ENCODE results near the gene METRNL.
A peak's percentile ranks its signal among the peaks of the same experiment; 100 is the strongest.
"Not testable (repeated sequence)": the region's sequence is repeated elsewhere in the genome, so short reads cannot be mapped to it uniquely, and the experiment has no call there.

The METRNL gene

DNA sequence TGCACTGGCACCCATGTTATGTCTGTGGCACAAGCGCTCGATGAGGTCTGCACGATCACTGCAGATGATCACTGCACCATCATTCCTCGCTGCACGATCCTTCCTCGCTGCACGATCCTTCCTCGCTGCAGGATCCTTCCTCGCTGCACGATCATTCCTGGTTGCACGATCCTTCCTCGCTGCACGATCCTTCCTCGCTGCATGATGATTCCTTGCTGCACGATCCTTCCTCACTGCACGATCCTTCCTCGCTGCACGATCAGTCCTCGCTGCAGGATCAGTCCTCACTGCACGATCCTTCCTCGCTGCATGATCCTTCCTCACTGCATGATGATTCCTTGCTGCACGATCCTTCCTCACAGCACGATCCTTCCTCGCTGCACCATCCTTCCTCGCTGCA is 29.3 kb downstream of the METRNL start:
- DNase-seq, result no peak

DNA sequence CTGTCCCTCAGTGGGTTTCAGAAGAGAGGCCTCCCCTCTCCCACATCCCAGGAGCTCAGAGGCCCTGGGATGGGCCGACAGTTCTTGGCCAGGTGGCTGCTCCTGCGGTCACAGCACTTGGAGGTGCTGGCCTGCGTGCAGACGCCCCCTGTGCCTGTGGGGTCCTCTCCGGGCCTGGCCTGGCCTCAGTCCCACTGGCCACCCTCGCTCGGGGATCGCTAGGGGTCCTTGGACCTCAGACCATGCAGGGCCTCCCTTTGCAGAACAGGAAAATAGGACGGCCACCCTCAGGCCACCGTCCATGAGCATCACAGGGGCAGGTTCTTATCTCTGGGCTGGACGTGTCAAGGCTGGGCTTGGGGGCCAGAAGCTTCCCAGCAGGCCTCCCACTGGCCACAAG is 30.0 kb downstream of the METRNL start:
- no peak for DNase-seq

GRCh38 chr17:83109793-83110645 is 30.6 kb downstream of the METRNL start:
- peak; percentile 97 for DNase-seq

- DNase-seq, result peak; percentile 30
Measured at GRCh38 chr17:83110735-83111134, 31.3 kb downstream of the METRNL start.

DNA sequence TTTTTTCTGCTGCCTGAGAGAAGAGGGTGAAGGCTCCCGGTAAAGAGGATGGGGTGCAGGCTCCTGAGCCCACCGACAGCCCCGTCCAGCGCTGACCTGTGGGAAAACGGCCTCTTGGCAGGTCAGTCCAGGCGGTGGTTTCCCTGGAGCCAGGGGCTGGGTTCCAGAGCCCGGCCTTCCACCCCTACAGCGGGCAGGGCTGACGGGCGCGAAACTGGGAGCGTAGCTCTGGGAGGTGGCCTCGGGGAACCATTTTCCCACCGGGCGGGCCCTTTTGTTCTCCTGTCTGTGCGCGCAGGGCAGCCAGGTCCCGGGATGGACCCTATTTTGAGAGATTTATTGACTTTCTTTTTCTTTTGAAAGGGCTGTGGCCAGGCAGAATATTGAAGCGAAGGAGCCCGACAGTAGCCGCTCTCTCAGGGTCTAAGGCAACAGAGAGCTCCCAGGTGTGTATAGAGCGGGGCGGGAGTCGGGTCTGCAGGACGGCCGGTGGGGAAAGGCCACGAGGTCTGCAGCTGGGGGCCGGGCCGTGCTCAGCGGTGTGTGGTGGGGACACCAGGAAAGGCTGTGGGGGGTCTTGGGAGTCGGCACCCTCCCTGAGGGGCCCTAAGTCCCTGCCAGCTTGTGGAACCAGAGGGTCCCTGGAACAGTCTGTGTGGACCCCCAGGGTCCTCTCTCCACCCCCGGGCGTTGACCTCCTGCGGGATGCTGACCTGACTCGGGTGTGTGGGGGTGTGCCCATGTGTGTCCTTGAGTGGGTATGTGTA is 32.3 kb downstream of the METRNL start:
- no peak for DNase-seq

GRCh38 chr17:83113381-83113780 is 34.0 kb downstream of the METRNL start:
- DNase-seq, result no peak

GRCh38 chr17:83113792-83114191 is 34.4 kb downstream of the METRNL start:
- no peak for DNase-seq

DNA sequence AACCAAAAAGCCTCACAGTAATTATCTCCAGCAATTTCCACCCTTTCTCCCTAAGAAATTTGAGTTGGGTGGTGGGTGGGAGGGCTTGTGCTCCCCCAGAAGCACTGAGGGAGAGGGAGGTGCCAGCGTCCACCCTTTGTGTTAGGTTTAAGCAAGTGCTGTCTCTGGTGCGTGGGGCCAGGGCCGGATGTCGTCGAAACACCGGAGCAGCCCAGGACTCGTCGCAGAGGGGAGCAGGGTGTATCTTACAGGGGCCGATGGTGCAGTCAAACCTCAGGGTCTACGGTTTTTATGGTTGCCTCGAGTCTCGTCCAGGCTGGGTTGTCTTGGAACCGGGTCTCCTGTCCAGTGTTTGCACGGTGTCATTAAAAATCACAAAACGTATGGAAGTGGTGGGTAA is 35.3 kb downstream of the METRNL start:
- no peak for DNase-seq

DNA sequence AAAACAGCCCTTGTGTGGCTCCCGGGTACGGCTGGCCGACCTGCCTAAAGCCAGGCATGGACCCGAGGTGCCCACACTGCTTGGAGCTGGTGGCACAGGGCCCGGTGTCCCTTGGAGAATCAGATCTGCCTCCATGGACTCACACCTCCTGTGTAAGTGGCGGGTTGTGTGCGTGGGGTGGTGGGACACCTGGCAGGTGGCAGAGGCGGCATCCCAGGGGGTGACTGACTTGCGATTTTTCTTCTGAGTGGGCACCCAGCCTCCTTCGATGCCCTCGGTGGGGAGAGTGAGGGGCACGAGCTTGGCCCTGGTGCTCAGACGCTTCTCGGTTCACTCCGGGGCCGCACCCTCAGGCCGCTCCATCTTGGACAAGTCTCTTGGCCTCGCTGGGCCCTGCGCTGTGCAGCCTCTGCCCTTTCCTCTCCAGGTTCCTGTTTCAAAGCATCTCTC is 35.8 kb downstream of the METRNL start:
- no peak for DNase-seq

GRCh38 chr17:83115832-83116231 is 36.4 kb downstream of the METRNL start:
- DNase-seq, result no peak

DNA sequence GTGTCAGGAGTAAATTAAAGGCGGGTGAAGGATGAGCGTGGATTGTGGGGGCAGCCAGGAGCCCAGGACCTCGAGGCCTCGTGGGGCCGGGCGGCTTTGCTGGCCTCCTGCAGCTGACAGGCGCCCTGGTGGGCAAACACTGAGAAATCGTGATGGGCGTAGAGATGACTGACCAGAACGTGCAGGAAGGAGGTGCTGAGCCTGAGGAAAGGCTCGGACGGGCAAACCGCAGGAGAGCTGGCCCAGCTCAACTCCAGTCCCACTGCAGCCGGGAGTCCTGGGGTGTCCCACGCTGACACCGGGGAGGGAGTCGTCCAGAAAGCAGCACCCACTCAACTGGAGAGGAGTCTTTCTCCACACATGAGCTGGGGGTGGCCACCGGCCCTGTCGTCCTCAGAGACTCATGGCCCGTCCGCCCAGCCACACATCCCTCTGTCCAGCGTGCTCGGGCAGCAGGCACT is 36.9 kb downstream of the METRNL start:
- DNase-seq, result no peak

DNA sequence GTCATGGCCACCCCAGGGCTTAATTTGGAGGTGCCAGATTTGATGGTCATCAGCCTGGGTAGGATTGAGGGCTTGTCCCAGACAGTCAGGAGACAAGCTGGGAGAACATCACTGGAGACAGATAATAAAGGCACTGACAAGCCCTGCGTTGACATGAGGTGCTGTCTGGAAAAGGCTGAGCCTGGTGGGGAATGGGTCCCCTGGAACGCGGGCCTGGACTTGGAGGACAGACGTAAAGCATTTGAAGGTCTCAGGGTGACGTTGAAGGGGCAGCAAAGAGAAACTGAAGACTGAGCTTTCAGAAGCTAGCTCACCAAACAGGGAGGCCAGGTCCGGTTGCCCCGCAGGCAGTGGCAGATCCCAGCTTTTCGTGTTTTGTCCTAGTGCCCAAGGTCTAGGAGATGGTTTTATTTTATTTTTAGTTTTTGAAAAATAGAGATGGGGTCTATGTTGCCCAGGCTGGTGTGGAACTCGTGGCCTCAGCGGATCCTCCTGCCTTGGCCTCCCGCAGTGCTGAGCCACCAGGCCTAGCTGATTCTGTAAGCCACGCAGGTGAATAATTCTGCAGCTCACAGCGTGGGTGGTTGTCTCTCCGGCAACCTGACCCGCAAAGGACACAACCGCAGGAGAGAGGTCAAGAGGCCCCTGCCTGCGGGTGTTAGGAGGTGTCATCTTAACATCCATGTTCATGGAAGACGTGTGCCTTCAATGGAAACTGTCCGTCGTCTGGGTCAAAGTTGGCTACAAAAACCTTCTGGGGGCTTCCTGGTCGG is 37.6 kb downstream of the METRNL start:
- DNase-seq, result no peak

DNA sequence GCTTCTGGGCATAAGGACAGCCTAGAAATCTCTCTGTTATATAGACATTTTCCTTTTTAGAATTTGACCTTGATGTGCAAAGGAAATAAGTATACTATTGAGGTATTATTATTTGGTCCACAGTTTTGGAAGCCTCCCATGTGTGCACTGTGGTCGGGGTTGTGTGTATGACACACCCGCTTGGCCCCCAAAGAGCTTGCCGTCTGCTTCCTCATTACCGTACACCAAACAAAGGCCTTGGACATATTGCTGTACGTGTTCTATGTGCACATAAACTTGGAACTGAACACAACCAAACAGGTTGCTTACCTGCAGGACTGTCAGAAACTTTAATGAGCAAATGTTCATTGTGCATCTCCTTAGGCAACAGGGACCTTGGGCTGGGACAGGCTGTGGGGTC is 38.2 kb downstream of the METRNL start:
- DNase-seq, result no peak

DNA sequence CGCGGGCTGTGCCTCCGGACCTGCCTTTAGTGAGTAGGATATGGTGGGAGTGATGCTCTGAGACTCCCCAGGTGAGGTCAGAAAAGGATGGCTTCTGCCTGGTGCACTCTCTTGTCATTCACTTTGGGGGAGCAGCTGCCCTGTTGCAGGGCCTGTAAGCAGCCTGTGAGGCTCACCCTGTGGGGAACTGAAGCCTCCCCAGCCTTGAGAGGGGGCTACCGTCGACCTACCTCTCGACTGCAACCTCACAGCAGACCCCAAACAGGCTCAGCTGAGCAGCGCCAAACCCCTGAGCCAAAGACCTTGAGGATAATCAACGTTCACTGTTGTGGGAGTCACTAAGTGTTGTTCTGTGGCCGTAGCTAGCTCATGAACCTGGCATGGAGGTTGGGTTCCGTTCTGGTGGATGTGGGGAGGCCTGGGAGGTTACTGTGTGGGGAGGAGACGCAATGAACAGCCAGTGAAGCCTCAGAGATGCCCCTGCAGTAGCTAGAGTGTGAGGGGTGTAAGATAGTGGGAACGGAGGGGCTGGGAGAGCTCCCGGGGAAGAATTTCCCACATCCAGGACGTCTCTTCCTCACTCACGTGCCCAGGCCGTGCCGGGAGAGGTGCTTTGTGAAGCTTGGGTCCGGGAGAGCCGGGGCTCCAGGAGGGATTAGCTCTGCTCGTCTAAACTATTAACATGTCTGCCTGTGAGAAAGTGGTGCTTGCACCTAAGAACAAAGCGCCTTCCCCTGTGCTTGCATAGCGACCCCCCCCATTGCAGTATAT is 38.8 kb downstream of the METRNL start:
- no peak for DNase-seq

DNA sequence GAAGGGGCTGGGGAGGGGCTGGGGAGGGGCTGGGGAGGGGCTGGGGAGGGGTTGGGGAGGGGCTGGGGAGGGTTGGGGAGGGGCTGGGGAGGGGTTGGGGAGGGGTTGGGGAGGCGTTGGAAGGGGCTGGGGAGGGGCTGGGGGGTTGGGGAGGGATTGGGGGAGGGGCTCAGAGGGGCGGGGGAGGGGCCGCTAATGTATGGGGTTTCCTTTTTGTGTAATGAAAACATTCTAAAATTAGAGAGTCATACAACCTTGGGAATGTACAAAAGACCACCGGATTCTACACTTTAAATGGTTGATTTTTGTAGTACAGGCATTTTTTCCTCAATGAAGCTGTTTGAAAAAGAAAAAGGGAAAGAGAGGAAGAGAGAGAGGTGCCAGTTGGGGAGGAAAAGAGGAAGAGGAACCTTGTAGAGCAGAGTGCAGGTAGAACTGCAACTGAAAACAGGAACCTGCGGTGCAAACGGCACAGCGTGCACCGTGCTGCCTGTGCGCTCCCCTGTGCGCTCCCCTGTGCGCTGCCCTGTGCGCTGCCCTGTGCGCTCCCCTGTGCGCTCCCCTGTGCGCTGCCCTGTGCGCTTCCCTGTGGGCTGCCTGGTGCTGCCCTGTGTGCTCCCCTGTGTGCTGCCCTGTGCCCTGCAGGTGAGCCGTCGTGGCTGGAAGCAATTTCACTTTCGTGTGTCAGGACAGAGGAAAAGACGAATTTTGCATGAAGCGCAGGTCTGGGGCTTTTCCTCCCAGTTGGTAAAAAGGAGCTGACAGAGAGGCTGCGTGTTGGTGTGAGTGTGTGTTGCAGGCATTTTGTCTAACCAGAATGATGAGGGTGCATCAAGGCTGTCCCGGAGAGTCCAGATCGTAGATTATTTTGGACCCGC is 40.8 kb downstream of the METRNL start:
- no peak for DNase-seq

- not testable (repeated sequence) for DNase-seq
Measured at GRCh38 chr17:83121473-83121872, 42.1 kb downstream of the METRNL start.

GRCh38 chr17:83121921-83122820 is 42.8 kb downstream of the METRNL start:
- DNase-seq, result no peak

DNA sequence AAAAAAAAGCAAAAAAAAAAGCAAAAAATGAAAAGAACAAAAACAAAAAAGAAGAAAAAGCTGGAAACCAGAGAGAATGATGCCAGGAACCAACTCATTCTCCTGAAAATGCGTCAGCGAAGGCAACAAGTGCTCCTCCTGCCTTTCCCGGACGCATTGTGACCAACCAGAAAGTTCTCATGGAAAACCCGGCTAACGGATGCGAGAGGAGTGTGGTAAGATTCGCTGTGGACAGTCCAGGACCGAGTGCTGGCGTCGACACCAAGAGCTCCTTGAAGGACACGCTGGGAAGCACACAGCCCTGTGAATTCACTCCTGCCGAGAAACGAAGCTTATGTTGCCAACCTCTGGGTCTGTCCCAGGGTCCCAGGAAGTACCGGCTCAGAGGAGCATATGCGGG is 43.4 kb downstream of the METRNL start:
- no peak for DNase-seq

DNA sequence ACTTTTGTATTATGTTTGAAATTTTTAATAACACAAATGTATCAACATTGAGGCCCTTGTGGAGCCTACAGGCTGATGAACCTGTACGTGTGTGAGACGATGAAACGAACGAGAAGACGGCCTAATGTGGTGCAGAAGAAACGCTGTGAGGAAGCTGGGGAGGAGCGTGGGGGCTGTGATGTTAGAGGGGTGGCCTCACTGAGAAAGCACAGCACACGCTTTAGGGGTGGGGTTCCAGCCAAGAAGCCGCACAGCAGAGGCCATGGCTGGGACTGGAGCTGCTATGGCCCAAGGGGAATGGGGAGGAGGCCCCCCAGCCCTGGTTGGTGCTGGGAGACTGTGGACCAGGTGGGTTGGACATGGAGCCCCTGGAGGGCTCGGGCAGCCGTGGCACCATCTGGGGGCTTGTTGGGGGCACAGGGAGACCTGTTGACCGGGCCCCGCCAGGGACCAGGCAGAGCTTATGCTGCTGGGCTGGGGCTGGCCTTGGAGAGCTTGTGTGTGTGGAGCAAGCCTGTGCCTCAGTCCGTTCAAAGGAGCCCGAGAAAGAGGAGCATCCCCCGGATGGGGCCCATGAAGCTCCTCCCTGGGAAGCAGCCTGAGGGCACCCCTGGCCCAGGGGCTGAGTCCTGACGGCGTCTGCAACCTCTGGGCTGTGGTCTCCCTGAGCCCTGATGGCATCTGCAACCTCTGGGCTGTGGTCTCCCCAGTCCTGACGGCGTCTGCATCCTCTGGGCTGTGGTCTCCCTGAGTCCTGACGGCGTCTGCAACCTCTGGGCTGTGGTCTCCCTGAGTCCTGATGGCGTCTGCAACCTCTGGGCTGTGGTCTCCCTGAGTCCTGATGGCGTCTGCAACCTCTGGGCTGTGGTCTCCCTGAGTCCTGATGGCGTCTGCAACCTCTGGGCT is 44.7 kb downstream of the METRNL start:
- no peak for DNase-seq

Measured in fibroblast of skin of abdomen (primary cell).